Measurements from ENCODE around the gene SIRT5. TPM values are rescaled to one million over a fixed set of nuclear protein-coding genes. Genes with fewer than 3 reads are reported as not detected.

SIRT5 gene
- polyA plus RNA-seq, 1 donor (not counting 4 experiments of a cell fraction or from before 2014, with no cell fraction given) = 9.1 TPM

DNA sequence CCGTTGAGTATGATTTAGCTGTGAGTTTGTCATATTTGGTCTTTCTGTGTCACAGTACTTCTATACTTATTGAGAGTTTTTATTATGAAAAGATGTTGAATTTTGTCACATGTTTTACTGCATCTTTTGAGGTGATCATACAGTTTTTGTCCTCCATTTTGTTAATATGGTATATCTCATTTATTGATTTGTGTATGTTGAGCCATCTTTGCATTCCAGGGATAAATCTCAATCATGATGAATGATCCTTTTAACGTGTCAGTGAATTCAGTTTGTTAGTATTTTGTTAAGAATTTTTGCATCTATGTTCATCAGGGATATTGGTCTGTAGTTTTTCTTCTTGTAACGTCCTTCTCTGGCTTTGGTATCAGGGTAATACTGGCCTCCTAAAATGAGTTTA is 3.5 kb downstream of the SIRT5 start:
- no peak overlapping the region for H2AFZ ChIP-seq (ENCODE audit: control insufficient read depth, low read length)
- H3K4me2 ChIP-seq (ENCODE audit: control insufficient read depth, extremely low read depth, insufficient read depth, low read depth, low read length) = no peak overlapping the region
- dilution Hi-C loops (cut with MboI; ENCODE audit: extremely low pct_ligation_motif_present, low sequenced_read_pairs) = no loop called here
- no peak overlapping the region for H3K9ac ChIP-seq (ENCODE audit: control insufficient read depth, extremely low read depth, insufficient read depth, low read length)
- no peak overlapping the region for H3K27ac ChIP-seq (ENCODE audit: control insufficient read depth, insufficient read depth, low read length)
- H3K79me2 ChIP-seq (ENCODE audit: control insufficient read depth, insufficient read depth, low read length) = no peaks in the 10 kb centered on the region
- no peaks in the 10 kb centered on the region for H3K9me3 ChIP-seq (ENCODE audit: control insufficient read depth, low read depth, low read length)
- FAIRE-seq (no peak), DNase-seq (ENCODE audit: low read depth, low spot score) (no peak)
- peaks cover 8% of the 10 kb centered on the region for H3K4me1 ChIP-seq (ENCODE audit: control insufficient read depth, extremely low read depth, insufficient read depth, low read length)
- H3K4me3 ChIP-seq (ENCODE audit: control insufficient read depth in 2 of 3, extremely low read depth in 1 of 3, insufficient read depth in 2 of 3, low read depth in 1 of 3, low read length in 3 of 3) = no peak overlapping the region
- peaks cover 4% of the 10 kb centered on the region in 2 experiments for H3K36me3 ChIP-seq (ENCODE audit: control insufficient read depth in 2 of 2, extremely low read depth in 1 of 2, insufficient read depth in 2 of 2, low read length in 2 of 2)
- H3K27me3 ChIP-seq (ENCODE audit: control insufficient read depth, extremely low read depth, insufficient read depth, low read length) = no peaks in the 10 kb centered on the region
- no peaks in the 10 kb centered on the region for H4K20me1 ChIP-seq (ENCODE audit: control insufficient read depth, extremely low read depth, insufficient read depth, low read length)
- H3K9me1 ChIP-seq (ENCODE audit: control insufficient read depth, extremely low read depth, insufficient read depth, low read length) = no peaks in the 10 kb centered on the region
- no peak for TF ChIP-seq EZH2 (IDR thresholded peaks at IDR 0.05; ENCODE audit: low read length)
- TF ChIP-seq, protein P1, sequence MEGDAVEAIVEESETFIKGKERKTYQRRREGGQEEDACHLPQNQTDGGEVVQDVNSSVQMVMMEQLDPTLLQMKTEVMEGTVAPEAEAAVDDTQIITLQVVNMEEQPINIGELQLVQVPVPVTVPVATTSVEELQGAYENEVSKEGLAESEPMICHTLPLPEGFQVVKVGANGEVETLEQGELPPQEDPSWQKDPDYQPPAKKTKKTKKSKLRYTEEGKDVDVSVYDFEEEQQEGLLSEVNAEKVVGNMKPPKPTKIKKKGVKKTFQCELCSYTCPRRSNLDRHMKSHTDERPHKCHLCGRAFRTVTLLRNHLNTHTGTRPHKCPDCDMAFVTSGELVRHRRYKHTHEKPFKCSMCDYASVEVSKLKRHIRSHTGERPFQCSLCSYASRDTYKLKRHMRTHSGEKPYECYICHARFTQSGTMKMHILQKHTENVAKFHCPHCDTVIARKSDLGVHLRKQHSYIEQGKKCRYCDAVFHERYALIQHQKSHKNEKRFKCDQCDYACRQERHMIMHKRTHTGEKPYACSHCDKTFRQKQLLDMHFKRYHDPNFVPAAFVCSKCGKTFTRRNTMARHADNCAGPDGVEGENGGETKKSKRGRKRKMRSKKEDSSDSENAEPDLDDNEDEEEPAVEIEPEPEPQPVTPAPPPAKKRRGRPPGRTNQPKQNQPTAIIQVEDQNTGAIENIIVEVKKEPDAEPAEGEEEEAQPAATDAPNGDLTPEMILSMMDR (optimal IDR thresholded peaks at IDR 0.05 in 1 of 3, IDR thresholded peaks at IDR 0.05 in 1 of 3, conservative IDR thresholded peaks at IDR 0.05 in 1 of 3; ENCODE audit: extremely low read depth in 1 of 3, insufficient read depth in 2 of 3, low read length in 3 of 3) = no peak

GRCh38 chr6:13579911-13580310 is 5.5 kb downstream of the SIRT5 start:
- dilution Hi-C loops (cut with MboI; ENCODE audit: extremely low pct_ligation_motif_present, low sequenced_read_pairs) = no loop called here
- TF ChIP-seq, protein P1 (optimal IDR thresholded peaks at IDR 0.05 in 1 of 3, IDR thresholded peaks at IDR 0.05 in 1 of 3, conservative IDR thresholded peaks at IDR 0.05 in 1 of 3; ENCODE audit: extremely low read depth in 1 of 3, insufficient read depth in 2 of 3, low read length in 3 of 3) = no peak
- TF ChIP-seq EZH2 (IDR thresholded peaks at IDR 0.05; ENCODE audit: low read length) = no peak
- Histone ChIP-seq H3K36me3 (ENCODE audit: control insufficient read depth in 2 of 2, extremely low read depth in 1 of 2, insufficient read depth in 2 of 2, low read length in 2 of 2) (peaks cover 4% of the 10 kb centered on the region in 2 experiments), H3K27me3 (ENCODE audit: control insufficient read depth, extremely low read depth, insufficient read depth, low read length) (no peaks in the 10 kb centered on the region), H3K79me2 (ENCODE audit: control insufficient read depth, insufficient read depth, low read length) (no peaks in the 10 kb centered on the region), H2AFZ (ENCODE audit: control insufficient read depth, low read length) (no peak overlapping the region), H3K9ac (ENCODE audit: control insufficient read depth, extremely low read depth, insufficient read depth, low read length) (no peak overlapping the region), H3K27ac (ENCODE audit: control insufficient read depth, insufficient read depth, low read length) (no peak overlapping the region), H3K4me3 (ENCODE audit: control insufficient read depth in 2 of 3, extremely low read depth in 1 of 3, insufficient read depth in 2 of 3, low read depth in 1 of 3, low read length in 3 of 3) (no peak overlapping the region), H3K9me3 (ENCODE audit: control insufficient read depth, low read depth, low read length) (no peaks in the 10 kb centered on the region), H4K20me1 (ENCODE audit: control insufficient read depth, extremely low read depth, insufficient read depth, low read length) (no peaks in the 10 kb centered on the region), H3K4me2 (ENCODE audit: control insufficient read depth, extremely low read depth, insufficient read depth, low read depth, low read length) (no peak overlapping the region), H3K4me1 (ENCODE audit: control insufficient read depth, extremely low read depth, insufficient read depth, low read length) (no peaks in the 10 kb centered on the region), H3K9me1 (ENCODE audit: control insufficient read depth, extremely low read depth, insufficient read depth, low read length) (no peaks in the 10 kb centered on the region)
- DNase-seq (ENCODE audit: low read depth, low spot score) (no peak), FAIRE-seq (no peak)
